Neural cell (in vitro differentiated cells): ENCODE results near the gene MRPS34.

ENCODE experiments used
- MXI1 ChIP-seq: fragments of 450-650 bp; conservative IDR thresholded peaks from 2 replicates; pipeline ENCODE4 v1.6.1; 2014; ENCODE audit warnings: antibody characterized with exemption, mild to moderate bottlenecking; ENCODE audit not compliant: poor library complexity, severe bottlenecking
- TF ChIP-seq, protein P1 (sequence below): fragments of 450-650 bp; IDR thresholded peaks from 2 replicates; pipeline ENCODE4 v1.5.1; 2014; ENCODE audit warnings: antibody characterized with exemption, mild to moderate bottlenecking, moderate library complexity; ENCODE audit not compliant: poor library complexity, severe bottlenecking

DNA sequence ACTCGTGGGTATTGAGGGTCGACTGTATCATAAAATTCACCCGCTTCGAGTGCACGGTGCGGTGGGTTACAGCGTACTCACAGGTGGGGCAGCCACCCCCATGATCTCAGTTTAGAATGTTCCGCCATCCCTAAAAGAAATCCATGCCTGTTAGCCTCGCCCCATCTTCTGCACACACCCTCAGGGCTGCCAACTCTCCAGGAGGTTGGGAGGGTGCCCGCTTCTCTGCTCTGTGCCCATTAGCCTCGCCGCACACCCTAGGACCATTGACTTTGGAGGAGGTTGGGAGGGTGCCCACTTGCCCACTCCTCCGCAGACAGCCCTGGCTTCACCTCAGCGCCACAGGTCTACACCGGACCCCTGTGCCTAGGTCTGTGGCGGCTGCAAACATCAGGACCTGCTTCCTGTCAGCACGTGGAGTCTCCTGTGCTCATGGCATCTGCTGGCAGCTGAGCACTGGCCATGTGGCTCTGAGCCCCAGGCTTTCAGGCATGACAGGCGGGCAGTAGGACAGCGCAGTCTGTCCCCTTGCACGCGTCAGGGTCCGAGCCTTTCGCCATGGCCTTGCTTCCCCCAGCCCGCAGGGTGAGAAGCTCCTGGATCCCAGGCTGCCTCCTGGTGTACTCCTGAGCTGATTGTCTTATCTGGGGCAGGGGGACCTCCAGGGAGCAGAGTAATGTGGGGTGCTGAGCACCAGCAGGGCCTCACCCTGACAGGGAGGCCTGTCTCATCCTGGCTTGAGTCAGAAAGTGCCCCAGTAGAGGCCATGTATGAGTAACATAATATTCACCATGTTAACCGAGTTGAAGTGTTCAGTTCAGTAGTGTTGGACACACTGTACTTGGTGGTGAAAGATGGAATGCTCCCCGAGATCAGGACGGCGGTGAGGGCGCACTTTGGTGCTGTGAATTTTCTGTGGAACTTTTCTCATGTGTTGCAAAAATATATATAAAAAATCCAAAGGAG, 23.5 kb downstream of the MRPS34 start:
- TF ChIP-seq, protein P1, sequence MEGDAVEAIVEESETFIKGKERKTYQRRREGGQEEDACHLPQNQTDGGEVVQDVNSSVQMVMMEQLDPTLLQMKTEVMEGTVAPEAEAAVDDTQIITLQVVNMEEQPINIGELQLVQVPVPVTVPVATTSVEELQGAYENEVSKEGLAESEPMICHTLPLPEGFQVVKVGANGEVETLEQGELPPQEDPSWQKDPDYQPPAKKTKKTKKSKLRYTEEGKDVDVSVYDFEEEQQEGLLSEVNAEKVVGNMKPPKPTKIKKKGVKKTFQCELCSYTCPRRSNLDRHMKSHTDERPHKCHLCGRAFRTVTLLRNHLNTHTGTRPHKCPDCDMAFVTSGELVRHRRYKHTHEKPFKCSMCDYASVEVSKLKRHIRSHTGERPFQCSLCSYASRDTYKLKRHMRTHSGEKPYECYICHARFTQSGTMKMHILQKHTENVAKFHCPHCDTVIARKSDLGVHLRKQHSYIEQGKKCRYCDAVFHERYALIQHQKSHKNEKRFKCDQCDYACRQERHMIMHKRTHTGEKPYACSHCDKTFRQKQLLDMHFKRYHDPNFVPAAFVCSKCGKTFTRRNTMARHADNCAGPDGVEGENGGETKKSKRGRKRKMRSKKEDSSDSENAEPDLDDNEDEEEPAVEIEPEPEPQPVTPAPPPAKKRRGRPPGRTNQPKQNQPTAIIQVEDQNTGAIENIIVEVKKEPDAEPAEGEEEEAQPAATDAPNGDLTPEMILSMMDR = no peak
- no peak for TF ChIP-seq MXI1
